HepG2 (cell line): Measurements from ENCODE around the gene PTGIR. TPM values are rescaled to one million over a fixed set of nuclear protein-coding genes. Genes with fewer than 3 reads are reported as not detected.

Experiments
- ATAC-seq: fragments of 200-7000 bp; cut with Tn5 transposase; 3 replicates; pipeline ENCODE4 v1.9.1; 2020; ENCODE audit warnings: mild to moderate bottlenecking, moderate library complexity
- BruUV-seq: library from RNA; stranded (reverse); fragments of 400-500 nt; replicated peaks from 2 replicates; lab custom pipeline; 2021; lab: Mats Ljungman, UMichigan
- CTCF ChIA-PET: fragments of 300-600 bp; formaldehyde crosslinking; extraction: SDS; loops from one replicate; lab custom pipeline; 2021; ENCODE audit warnings: low total read pairs, inconsistent platforms, low intra/inter-chr PET ratio; lab: Yijun Ruan, JAX
- POLR2A ChIA-PET: fragments of 350-600 bp; sonication (Branson Sonifier 250); formaldehyde crosslinking; loops from one replicate; lab custom pipeline; 2020; ENCODE audit warnings: antibody characterized with exemption, inconsistent platforms; lab: Yijun Ruan, JAX
- DNase-seq: peaks from one replicate; pipeline ENCODE4 v3.0.0-alpha.2; 2015; ENCODE audit warnings: low spot score
- FAIRE-seq: peaks from 3 replicates; lab custom pipeline; 2011; peaks lifted over from hg19 to GRCh38; lab: Jason Lieb, UNC
- H2AFZ ChIP-seq: one replicate; pipeline ENCODE4 v1.6.1; 2011; ENCODE audit warnings: low read length, inconsistent platforms
- H3K27ac ChIP-seq: fragments of 300-600 bp; 3 replicates; pipeline ENCODE4 v1.8.0; 2011; ENCODE audit warnings: mixed run types, mild to moderate bottlenecking, mixed read lengths, low read length, inconsistent platforms; ENCODE audit not compliant: insufficient read depth; ENCODE audit errors: extremely low read length
- H3K27me3 ChIP-seq, 2 experiments: fragments of 200-600 bp in 1 of 2; 2 replicates in 1 of 2; 3 replicates in 1 of 2; pipeline versions ENCODE4 v1.6.0 to v1.8.0; 2011; ENCODE audit warnings: low read length in 2 of 2, mild to moderate bottlenecking in 2 of 2, moderate library complexity in 2 of 2, inconsistent platforms in 1 of 2; ENCODE audit not compliant: insufficient read depth in 2 of 2, control insufficient read depth in 1 of 2
- H3K36me3 ChIP-seq, 2 experiments: fragments of 200-600 bp in 1 of 2; replicated peaks in 1 of 2; 2 replicates in 1 of 2; 3 replicates in 1 of 2; pipeline versions ENCODE4 v1.5.1 to v1.8.0; 2011; ENCODE audit warnings: low read length in 2 of 2, inconsistent platforms in 1 of 2; ENCODE audit not compliant: insufficient read depth in 2 of 2, control insufficient read depth in 1 of 2
- H3K4me1 ChIP-seq: 2 replicates; pipeline ENCODE4 v1.5.1; 2012; ENCODE audit warnings: low read length, inconsistent platforms; ENCODE audit not compliant: insufficient read depth
- H3K4me2 ChIP-seq: 2 replicates; pipeline ENCODE4 v1.6.0; 2011; ENCODE audit warnings: low read depth, low read length, inconsistent platforms
- H3K4me3 ChIP-seq, 3 experiments: fragments of 200-600 bp in 1 of 3; sonication (generic), shearing (Covaris generic) in 1 of 3; replicated peaks in 1 of 3; 2 replicates each; pipeline ENCODE4 v1.5.1; 2011 to 2016; ENCODE audit warnings: low read length in 3 of 3, inconsistent platforms in 2 of 3, low read depth in 2 of 3, mild to moderate bottlenecking in 2 of 3, control low read depth in 1 of 3, mixed read lengths in 1 of 3; ENCODE audit not compliant: insufficient read depth in 1 of 3
- H3K79me2 ChIP-seq: one replicate; pipeline ENCODE4 v1.6.1; 2011; ENCODE audit warnings: low read length, inconsistent platforms; ENCODE audit not compliant: insufficient read depth
- H3K9ac ChIP-seq: 2 replicates; pipeline ENCODE4 v1.6.0; 2011; ENCODE audit warnings: mild to moderate bottlenecking, low read depth, low read length, inconsistent platforms; ENCODE audit not compliant: insufficient read depth
- H3K9me3 ChIP-seq: 2 replicates; pipeline ENCODE4 v1.5.1; 2012; ENCODE audit warnings: mild to moderate bottlenecking, low read length
- H4K20me1 ChIP-seq: 2 replicates; pipeline ENCODE4 v1.6.0; 2011; ENCODE audit warnings: inconsistent platforms, mild to moderate bottlenecking, low read length, moderate library complexity; ENCODE audit not compliant: insufficient read depth
- CENPT ChIP-seq: sonication (generic); formaldehyde crosslinking; IDR thresholded peaks from 2 replicates; pipeline ENCODE4 v1.8.0; 2022; ENCODE audit warnings: low read depth, mild to moderate bottlenecking, moderate library complexity, missing genetic modification reagents
- GATAD1 ChIP-seq: IDR thresholded peaks from 2 replicates; pipeline ENCODE4 v1.6.1; 2016; ENCODE audit warnings: missing genetic modification reagents, missing compliant biosample characterization
- JUN ChIP-seq: sonication (generic); formaldehyde crosslinking; IDR thresholded peaks from 2 replicates; pipeline ENCODE4 v1.4.0; 2020; ENCODE audit warnings: mild to moderate bottlenecking, missing genetic modification reagents
- KDM3A ChIP-seq: IDR thresholded peaks from 2 replicates; pipeline ENCODE4 v1.6.1; 2018; ENCODE audit warnings: low read depth, missing compliant biosample characterization
- REXO4 ChIP-seq: sonication (generic); formaldehyde crosslinking; IDR thresholded peaks from 2 replicates; pipeline ENCODE4 v1.8.0; 2022; ENCODE audit warnings: missing genetic modification reagents, mild to moderate bottlenecking, borderline replicate concordance
- SMAD3 ChIP-seq: sonication (generic); formaldehyde crosslinking; IDR thresholded peaks from 2 replicates; pipeline ENCODE4 v1.4.0; 2020; ENCODE audit warnings: missing genetic modification reagents
- TBL1XR1 ChIP-seq: fragments of 150-350 bp; IDR thresholded peaks from 2 replicates; pipeline ENCODE4 v1.6.1; 2014; ENCODE audit warnings: borderline replicate concordance, low read length; ENCODE audit not compliant: partially characterized antibody
- ZNF335 ChIP-seq: sonication (generic); formaldehyde crosslinking; IDR thresholded peaks from 2 replicates; pipeline ENCODE4 v1.4.0; 2020; ENCODE audit warnings: missing genetic modification reagents
- ZNF430 ChIP-seq: sonication (generic); formaldehyde crosslinking; IDR thresholded peaks from 2 replicates; pipeline ENCODE4 v1.9.0; 2021; ENCODE audit warnings: mild to moderate bottlenecking, missing genetic modification reagents
- ZNF446 ChIP-seq: sonication (generic); formaldehyde crosslinking; IDR thresholded peaks from 2 replicates; pipeline ENCODE4 v1.5.0; 2020; ENCODE audit warnings: mild to moderate bottlenecking, missing genetic modification reagents
- ZNF660 ChIP-seq: sonication (generic); formaldehyde crosslinking; IDR thresholded peaks from 2 replicates; pipeline ENCODE4 v1.5.1; 2020; ENCODE audit warnings: mild to moderate bottlenecking, low read depth, missing genetic modification reagents, borderline replicate concordance
- ZNF724P ChIP-seq: sonication (generic); formaldehyde crosslinking; IDR thresholded peaks from 2 replicates; pipeline ENCODE4 v1.8.0; 2022; ENCODE audit warnings: missing genetic modification reagents, borderline replicate concordance
- ZNF766 ChIP-seq: sonication (generic); formaldehyde crosslinking; IDR thresholded peaks from 2 replicates; pipeline ENCODE4 v1.5.0; 2020; ENCODE audit warnings: missing genetic modification reagents, borderline replicate concordance
- ZNF780A ChIP-seq: sonication (generic); formaldehyde crosslinking; IDR thresholded peaks from 2 replicates; pipeline ENCODE4 v1.8.0; 2022; ENCODE audit warnings: mild to moderate bottlenecking, missing genetic modification reagents, moderate library complexity
- ZSCAN30 ChIP-seq: sonication (generic); formaldehyde crosslinking; IDR thresholded peaks from 2 replicates; pipeline ENCODE4 v1.5.0; 2020; ENCODE audit warnings: mild to moderate bottlenecking, missing genetic modification reagents
- WGBS: methylation state at CpG from one replicate; pipeline ENCODE4 v1.1.6; 2017; ENCODE audit warnings: low lambda C conversion rate; 5-methylcytosine and 5-hydroxymethylcytosine counted together
- in situ Hi-C: cut with HindIII; loops from 2 replicates; pipeline ENCODE4 v1.10.0; 2017; ENCODE audit warnings: low pct_unique_long_range_greater_than_20kb; ENCODE audit not compliant: extremely low pct_ligation_motif_present
- intact Hi-C: fragments of 100-400 bp; cut with micrococcal nuclease; formaldehyde crosslinking; loops from one replicate; pipeline ENCODE4 v1.10.0; 2022; ENCODE audit not compliant: unreplicated experiment
- polyA plus RNA-seq, 8 experiments: library from polyadenylated mRNA; depleted of rRNA in 3 of 8; stranded (reverse) in 7 of 8; unstranded in 1 of 8; fragments of >200 nt; fragmentation: Illumina TruSeq in 4 of 8; extraction: Trizol in 4 of 8; gene quantifications; 2 replicates each; pipeline versions ENCODE4 v1.2.1 to v1.2.3, GENCODE V29; 2011 to 2016; ENCODE audit warnings: low read depth in 4 of 8, missing spikeins in 1 of 8, mixed read lengths in 1 of 8; ENCODE audit not compliant: insufficient read depth in 1 of 8
- total RNA-seq, 5 experiments: library from RNA; depleted of rRNA; stranded (reverse); fragments of >200 nt; fragmentation: Illumina TruSeq; extraction: Trizol; gene quantifications; 2 replicates each; pipeline ENCODE4 v1.2.3, GENCODE V29; 2016; ENCODE audit warnings: low read depth in 1 of 5
- TF ChIP-seq, protein P1 (sequence below): sonication (generic); formaldehyde crosslinking; IDR thresholded peaks from 2 replicates; pipeline ENCODE4 v1.8.0; 2022; ENCODE audit warnings: mild to moderate bottlenecking, missing genetic modification reagents, borderline replicate concordance
- TF ChIP-seq, protein P2 (sequence below): sonication (generic); formaldehyde crosslinking; IDR thresholded peaks from 2 replicates; pipeline ENCODE4 v1.4.0; 2020; ENCODE audit warnings: low read depth, missing genetic modification reagents

PTGIR gene
- total and polyA plus RNA-seq, 2 of the 13 experiments (the other 11 are each of a cell fraction or from before 2014, with no cell fraction given), result not detected

DNA sequence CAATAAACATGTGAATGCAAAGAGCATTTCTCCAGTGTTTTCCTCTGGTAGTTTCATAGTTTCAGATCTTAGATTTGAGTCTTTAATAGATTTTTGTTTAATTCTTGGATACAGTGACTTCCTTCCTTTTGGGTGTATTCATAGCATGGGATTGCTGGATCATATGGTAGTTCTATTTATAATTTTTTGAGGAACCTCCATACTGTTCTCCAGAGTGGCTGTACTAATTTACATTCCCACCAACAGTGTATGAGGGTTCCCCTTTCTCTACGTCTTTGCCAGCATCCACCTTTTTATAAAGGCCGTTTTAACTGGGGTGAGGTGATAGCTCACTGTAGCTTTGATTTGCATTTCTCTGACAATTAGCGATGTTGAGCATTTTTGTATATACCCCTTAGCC, 33.0 kb downstream of the PTGIR start:
- H3K4me1 ChIP-seq, result peaks cover 19% of the 10 kb centered on the region; the same call in 1 of the 2 replicates
- H3K79me2 ChIP-seq, result no peaks in the 10 kb centered on the region
- no peak overlapping the region for H3K27ac ChIP-seq
- TF ChIP-seq SMAD3 (CRISPR knock-in tag) (no peak), ZNF766 (CRISPR knock-in tag) (no peak), ZNF724P (CRISPR knock-in tag) (no peak), ZNF660 (CRISPR knock-in tag) (no peak), ZNF780A (CRISPR knock-in tag) (no peak), CENPT (CRISPR knock-in tag) (no peak), ZNF335 (no peak), ZNF446 (CRISPR knock-in tag) (no peak), JUN (CRISPR knock-in tag) (no peak), KDM3A (CRISPR knock-in tag) (no peak), TBL1XR1 (no peak), REXO4 (CRISPR knock-in tag) (no peak), GATAD1 (no peak), ZNF430 (CRISPR knock-in tag) (no peak), ZSCAN30 (CRISPR knock-in tag) (no peak)
- TF ChIP-seq, protein P1, sequence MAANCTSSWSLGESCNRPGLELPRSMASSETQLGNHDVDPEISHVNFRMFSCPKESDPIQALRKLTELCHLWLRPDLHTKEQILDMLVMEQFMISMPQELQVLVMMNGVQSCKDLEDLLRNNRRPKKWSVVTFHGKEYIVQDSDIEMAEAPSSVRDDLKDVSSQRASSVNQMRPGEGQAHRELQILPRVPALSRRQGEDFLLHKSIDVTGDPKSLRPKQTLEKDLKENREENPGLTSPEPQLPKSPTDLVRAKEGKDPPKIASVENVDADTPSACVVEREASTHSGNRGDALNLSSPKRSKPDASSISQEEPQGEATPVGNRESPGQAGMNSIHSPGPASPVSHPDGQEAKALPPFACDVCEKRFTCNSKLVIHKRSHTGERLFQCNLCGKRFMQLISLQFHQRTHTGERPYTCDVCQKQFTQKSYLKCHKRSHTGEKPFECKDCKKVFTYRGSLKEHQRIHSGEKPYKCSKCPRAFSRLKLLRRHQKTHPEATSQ (CRISPR knock-in tag), result no peak
- TF ChIP-seq, protein P2, sequence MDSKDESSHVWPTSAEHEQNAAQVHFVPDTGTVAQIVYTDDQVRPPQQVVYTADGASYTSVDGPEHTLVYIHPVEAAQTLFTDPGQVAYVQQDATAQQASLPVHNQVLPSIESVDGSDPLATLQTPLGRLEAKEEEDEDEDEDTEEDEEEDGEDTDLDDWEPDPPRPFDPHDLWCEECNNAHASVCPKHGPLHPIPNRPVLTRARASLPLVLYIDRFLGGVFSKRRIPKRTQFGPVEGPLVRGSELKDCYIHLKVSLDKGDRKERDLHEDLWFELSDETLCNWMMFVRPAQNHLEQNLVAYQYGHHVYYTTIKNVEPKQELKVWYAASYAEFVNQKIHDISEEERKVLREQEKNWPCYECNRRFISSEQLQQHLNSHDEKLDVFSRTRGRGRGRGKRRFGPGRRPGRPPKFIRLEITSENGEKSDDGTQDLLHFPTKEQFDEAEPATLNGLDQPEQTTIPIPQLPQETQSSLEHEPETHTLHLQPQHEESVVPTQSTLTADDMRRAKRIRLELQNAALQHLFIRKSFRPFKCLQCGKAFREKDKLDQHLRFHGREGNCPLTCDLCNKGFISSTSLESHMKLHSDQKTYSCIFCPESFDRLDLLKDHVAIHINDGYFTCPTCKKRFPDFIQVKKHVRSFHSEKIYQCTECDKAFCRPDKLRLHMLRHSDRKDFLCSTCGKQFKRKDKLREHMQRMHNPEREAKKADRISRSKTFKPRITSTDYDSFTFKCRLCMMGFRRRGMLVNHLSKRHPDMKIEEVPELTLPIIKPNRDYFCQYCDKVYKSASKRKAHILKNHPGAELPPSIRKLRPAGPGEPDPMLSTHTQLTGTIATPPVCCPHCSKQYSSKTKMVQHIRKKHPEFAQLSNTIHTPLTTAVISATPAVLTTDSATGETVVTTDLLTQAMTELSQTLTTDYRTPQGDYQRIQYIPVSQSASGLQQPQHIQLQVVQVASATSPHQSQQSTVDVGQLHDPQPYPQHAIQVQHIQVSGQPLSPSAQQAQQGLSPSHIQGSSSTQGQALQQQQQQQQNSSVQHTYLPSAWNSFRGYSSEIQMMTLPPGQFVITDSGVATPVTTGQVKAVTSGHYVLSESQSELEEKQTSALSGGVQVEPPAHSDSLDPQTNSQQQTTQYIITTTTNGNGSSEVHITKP (CRISPR knock-in tag), result no peak
- TF ChIP-seq, all 625 proteins: peak for 0
- ATAC-seq (no peak), DNase-seq (no peak), FAIRE-seq (no peak)
- no peak overlapping the region for H3K4me2 ChIP-seq
- H2AFZ ChIP-seq, result no peak overlapping the region
- H3K36me3 ChIP-seq, result no peaks in the 10 kb centered on the region
- in situ Hi-C loops (no loop called here), intact Hi-C loops (no loop called here)
- H4K20me1 ChIP-seq, result no peaks in the 10 kb centered on the region
- CTCF ChIA-PET, result no interaction called here
- BruUV-seq, result no TSS peak
- POLR2A ChIA-PET, result interaction anchor here (1.3 kb wide), 1 partner anchor 9 kb away, joined by 4 read pairs; the partner anchor contains the start of gene CALM3
- H3K9ac ChIP-seq, result no peak overlapping the region
- no peaks in the 10 kb centered on the region for H3K27me3 ChIP-seq
- no peak overlapping the region for H3K4me3 ChIP-seq
- no peaks in the 10 kb centered on the region for H3K9me3 ChIP-seq
- 55% methylated on average over 3 of the region's 3 CpGs for WGBS
